ENCODE data around the gene PLPPR1. TPM values are rescaled to one million over a fixed set of nuclear protein-coding genes. Genes with fewer than 3 reads are reported as not detected.
"Not testable (repeated sequence)": the region's sequence is repeated elsewhere in the genome, so short reads cannot be mapped to it uniquely, and the experiment has no call there.

PLPPR1 gene
- total RNA-seq, 2 experiments from 2014 or later: not detected

DNA sequence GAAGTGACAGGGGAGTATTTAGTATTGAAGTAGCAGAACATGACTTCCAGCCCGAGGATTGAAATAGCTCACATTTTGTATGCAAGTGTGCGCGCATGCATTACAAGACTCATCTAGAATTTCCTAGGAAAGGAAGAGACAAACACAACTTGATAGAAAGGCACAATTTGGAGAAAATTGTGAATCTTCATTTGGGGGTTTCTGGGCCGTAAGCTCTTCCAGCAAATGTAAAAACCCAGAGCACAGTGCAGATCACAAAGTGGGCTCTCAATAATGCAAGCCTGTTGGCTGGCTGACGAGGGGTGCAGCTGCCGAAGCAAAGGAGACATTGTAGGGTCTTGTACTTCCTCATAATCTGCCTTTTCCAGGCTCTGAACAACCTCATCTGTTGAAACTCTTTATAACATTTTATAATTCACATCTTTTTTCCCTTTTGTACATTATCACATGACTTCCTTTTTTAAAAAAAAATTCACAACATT, 247.3 kb downstream of the PLPPR1 start:
- TF ChIP-seq, protein P1, sequence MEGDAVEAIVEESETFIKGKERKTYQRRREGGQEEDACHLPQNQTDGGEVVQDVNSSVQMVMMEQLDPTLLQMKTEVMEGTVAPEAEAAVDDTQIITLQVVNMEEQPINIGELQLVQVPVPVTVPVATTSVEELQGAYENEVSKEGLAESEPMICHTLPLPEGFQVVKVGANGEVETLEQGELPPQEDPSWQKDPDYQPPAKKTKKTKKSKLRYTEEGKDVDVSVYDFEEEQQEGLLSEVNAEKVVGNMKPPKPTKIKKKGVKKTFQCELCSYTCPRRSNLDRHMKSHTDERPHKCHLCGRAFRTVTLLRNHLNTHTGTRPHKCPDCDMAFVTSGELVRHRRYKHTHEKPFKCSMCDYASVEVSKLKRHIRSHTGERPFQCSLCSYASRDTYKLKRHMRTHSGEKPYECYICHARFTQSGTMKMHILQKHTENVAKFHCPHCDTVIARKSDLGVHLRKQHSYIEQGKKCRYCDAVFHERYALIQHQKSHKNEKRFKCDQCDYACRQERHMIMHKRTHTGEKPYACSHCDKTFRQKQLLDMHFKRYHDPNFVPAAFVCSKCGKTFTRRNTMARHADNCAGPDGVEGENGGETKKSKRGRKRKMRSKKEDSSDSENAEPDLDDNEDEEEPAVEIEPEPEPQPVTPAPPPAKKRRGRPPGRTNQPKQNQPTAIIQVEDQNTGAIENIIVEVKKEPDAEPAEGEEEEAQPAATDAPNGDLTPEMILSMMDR (IDR thresholded peaks at IDR 0.05): no peak
- no peak overlapping the region for H3K4me3 Mint-ChIP-seq
- no peaks in the 10 kb centered on the region for H3K4me1 Mint-ChIP-seq (ENCODE audit: low read depth)
- ATAC-seq: no peak
- intact Hi-C loops (cut with micrococcal nuclease): no loop called here
- ChIA-PET CTCF (no interaction called here), POLR2A (no interaction called here)
- H3K27me3 Mint-ChIP-seq: peaks cover 18% of the 10 kb centered on the region
- H3K27ac Mint-ChIP-seq: no peak overlapping the region
- no peaks in the 10 kb centered on the region for H3K36me3 Mint-ChIP-seq (ENCODE audit: low read depth)
- no peaks in the 10 kb centered on the region for H3K9me3 Mint-ChIP-seq
- DNase-seq: no peak

DNA sequence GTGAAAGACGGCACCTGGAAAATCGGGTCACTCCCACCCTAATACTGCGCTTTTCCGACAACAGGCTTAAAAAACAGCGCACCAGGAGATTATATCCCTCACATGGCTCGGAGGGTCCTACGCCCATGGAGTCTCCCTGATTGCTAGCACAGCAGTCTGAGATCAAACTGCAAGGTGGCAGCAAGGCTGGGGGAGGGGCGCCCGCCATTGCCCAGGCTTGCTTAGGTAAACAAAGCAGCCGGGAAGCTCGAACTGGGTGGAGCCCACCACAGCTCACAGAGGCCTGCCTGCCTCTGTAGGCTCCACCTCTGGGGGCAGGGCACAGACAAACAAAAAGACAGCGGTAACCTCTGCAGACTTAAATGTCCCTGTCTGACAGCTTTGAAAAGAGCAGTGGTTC, 262.5 kb downstream of the PLPPR1 start:
- H3K9me3 Mint-ChIP-seq; POLR2A ChIA-PET; H3K27me3 Mint-ChIP-seq; ATAC-seq; H3K4me1 Mint-ChIP-seq (ENCODE audit: low read depth); H3K27ac Mint-ChIP-seq; DNase-seq; CTCF ChIA-PET; H3K36me3 Mint-ChIP-seq (ENCODE audit: low read depth); intact Hi-C loops (cut with micrococcal nuclease); H3K4me3 Mint-ChIP-seq: not testable (repeated sequence)

DNA sequence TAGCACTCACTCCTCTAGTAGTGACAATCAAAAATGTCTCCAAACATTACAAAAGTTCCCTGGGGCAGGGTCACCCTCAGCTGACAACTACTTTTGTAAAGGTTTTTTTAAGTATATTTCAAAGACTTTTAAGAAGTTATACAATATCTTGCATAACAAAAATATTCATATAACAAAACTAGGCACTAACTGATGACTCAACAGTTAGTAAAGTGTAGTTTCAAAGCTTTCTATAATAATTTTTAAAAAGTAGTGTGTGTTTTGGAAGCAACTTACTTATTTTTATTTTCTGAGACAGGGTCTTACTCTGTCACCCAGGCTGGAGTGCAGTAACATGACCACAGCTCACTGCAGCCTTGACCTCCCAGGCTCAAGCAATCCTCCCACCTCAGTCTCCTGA, 271.4 kb downstream of the PLPPR1 start:
- TF ChIP-seq, protein P1 (IDR thresholded peaks at IDR 0.05): no peak
- no peaks in the 10 kb centered on the region for H3K36me3 Mint-ChIP-seq (ENCODE audit: low read depth)
- no peaks in the 10 kb centered on the region for H3K9me3 Mint-ChIP-seq
- no peaks in the 10 kb centered on the region for H3K4me1 Mint-ChIP-seq (ENCODE audit: low read depth)
- no peak for DNase-seq
- intact Hi-C loops (cut with micrococcal nuclease): no loop called here
- H3K27ac Mint-ChIP-seq: no peak overlapping the region
- ChIA-PET POLR2A (no interaction called here), CTCF (interaction anchor here (0.6 to 1.6 kb wide), 3 partner anchors 10 to 14 kb away, joined by 3 to 6 read pairs (median 3); no protein-coding TSS in a partner anchor)
- H3K4me3 Mint-ChIP-seq: no peak overlapping the region
- H3K27me3 Mint-ChIP-seq: no peaks in the 10 kb centered on the region
- no peak for ATAC-seq

DNA sequence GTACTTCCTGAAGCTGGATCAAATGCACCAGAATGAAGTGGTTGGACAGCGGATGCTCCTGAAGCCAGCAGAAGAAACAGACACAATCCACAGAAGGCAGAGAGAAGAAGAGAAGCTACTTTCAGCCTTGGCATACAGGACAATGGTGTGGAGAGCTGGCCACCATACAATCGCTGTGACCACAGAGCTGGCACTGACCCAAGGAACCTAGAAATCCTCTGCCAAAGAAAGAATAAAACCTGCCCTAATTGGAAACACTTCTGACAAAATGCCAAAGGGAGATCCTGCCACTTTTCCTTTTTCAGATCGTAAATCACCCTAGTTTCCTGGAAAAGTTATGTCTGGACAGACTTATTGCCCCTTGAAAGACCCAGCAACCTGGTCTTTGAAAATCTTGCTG, 278.5 kb downstream of the PLPPR1 start:
- H3K9me3 Mint-ChIP-seq: no peaks in the 10 kb centered on the region
- H3K4me1 Mint-ChIP-seq (ENCODE audit: low read depth): no peaks in the 10 kb centered on the region
- no peak for DNase-seq
- TF ChIP-seq, protein P1 (IDR thresholded peaks at IDR 0.05): no peak
- no peak overlapping the region for H3K27ac Mint-ChIP-seq
- ATAC-seq: no peak
- H3K27me3 Mint-ChIP-seq: peaks cover 2% of the 10 kb centered on the region
- H3K36me3 Mint-ChIP-seq (ENCODE audit: low read depth): no peaks in the 10 kb centered on the region
- ChIA-PET POLR2A (no interaction called here), CTCF (interaction anchor here (1.0 kb wide), 1 partner anchor 8 kb away, joined by 3 read pairs; no protein-coding TSS in a partner anchor)
- H3K4me3 Mint-ChIP-seq: no peak overlapping the region
- intact Hi-C loops (cut with micrococcal nuclease): no loop called here

DNA sequence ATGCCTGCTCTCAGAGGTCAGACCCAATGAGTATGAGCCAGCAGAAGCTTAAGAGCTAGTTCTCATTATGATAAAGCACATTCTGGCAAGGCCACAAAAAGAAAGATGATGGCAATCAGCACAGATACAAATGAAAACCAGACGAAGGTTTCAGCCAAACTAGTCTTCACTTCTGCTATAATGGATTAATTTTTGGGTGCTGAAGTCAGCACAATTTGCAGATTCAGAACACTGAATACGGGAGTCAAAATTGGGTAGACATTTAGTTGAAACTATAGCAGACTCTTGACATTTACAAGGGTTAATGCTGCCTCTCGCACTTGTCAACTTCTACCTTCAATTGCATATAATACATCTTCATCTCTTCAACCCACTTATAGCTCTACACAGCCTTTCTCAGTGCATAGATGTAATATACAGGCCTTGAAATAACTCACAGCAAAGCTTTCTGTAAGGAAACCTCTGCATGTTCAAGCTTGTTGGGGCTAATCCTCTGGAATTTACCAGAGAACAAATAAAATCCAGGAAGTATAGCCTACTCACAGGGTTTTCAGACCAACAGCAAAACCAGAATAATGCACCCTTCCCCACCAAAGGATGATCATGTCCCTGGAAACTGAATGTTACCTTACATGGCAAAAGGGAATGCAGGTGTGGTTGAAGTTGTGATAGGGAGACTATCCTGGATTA, 279.1 kb downstream of the PLPPR1 start:
- no peak for ATAC-seq
- POLR2A ChIA-PET: no interaction called here
- Mint-ChIP-seq H3K27ac (no peak overlapping the region), H3K4me1 (ENCODE audit: low read depth) (no peaks in the 10 kb centered on the region), H3K27me3 (peaks cover 2% of the 10 kb centered on the region), H3K4me3 (no peak overlapping the region), H3K9me3 (no peaks in the 10 kb centered on the region), H3K36me3 (ENCODE audit: low read depth) (no peaks in the 10 kb centered on the region)
- intact Hi-C loops (cut with micrococcal nuclease): no loop called here
- TF ChIP-seq, protein P1 (IDR thresholded peaks at IDR 0.05): no peak
- CTCF ChIA-PET: interaction anchor here (1.0 kb wide), 1 partner anchor 9 kb away, joined by 3 read pairs; no protein-coding TSS in a partner anchor
- DNase-seq: no peak

Data from activated CD8-positive, alpha-beta T cell treated with anti-CD3 and anti-CD28 coated beads for 36 hours (primary cell).